Right ventricle myocardium superior (tissue), 1 donor: ENCODE results near the gene RNF224. TPM values are rescaled to one million over a fixed set of nuclear protein-coding genes. Genes with fewer than 3 reads are reported as not detected.

Experiments
- ATAC-seq: fragments of 200-7000 bp; cut with Tn5 transposase; one replicate; pipeline ENCODE4 v1.9.1; 2020; ENCODE audit warnings: mild to moderate bottlenecking; ENCODE audit not compliant: poor library complexity
- DNase-seq: peaks from one replicate; pipeline ENCODE4 v3.0.0-alpha.2; 2020
- intact Hi-C: fragments of 100-400 bp; cut with DNase I; formaldehyde crosslinking; loops from one replicate; pipeline ENCODE4 v1.11.2; 2022
- total RNA-seq: library from RNA; stranded (reverse); fragmentation: NEBNext Ultra II Directional; extraction: Animal tissue kit (Norgen Biotek cat#: 25700); gene quantifications from one replicate; pipeline ENCODE4 v1.2.1, GENCODE V29; 2021
- donor health status: DM: no; HTN: yes; CAD: no; lungs with severe emphysema.

The RNF224 gene
- total RNA-seq, 1 donor from 2014 or later: not detected

GRCh38 chr9:137275588-137276472, 48.5 kb downstream of the RNF224 start:
- intact Hi-C loops: no loop called here
- DNase-seq (no peak), ATAC-seq (no peak)

GRCh38 chr9:137276473-137277328, 49.4 kb downstream of the RNF224 start:
- intact Hi-C loops: no loop called here
- DNase-seq (peak; percentile 91), ATAC-seq (peak; percentile 84)

GRCh38 chr9:137277329-137278041, 50.2 kb downstream of the RNF224 start, which contains the start of gene TOR4A:
TSS of gene TOR4A (plus strand) at chr9:137277726. CDS start at chr9:137278690, 964 bp downstream.
- DNase-seq (peak; percentile 93), ATAC-seq (peak; percentile 77)
- intact Hi-C loops: no loop called here

GRCh38 chr9:137278061-137278701, 50.9 kb downstream of the RNF224 start:
- intact Hi-C loops: no loop called here
- peak; percentile 2 for ATAC-seq
- DNase-seq: no peak

Other genes with a start within 250 kb of the RNF224 start
- 6,152 TPM for gene PTGDS, start 250.0 kb upstream of the RNF224 start, total RNA-seq
- 9.7 TPM for gene LCNL1, start 244.5 kb upstream of the RNF224 start, total RNA-seq
- gene PAXX, start 235.1 kb upstream of the RNF224 start, total RNA-seq: 19.4 TPM
- 2.7 TPM for gene CLIC3, start 230.9 kb upstream of the RNF224 start, total RNA-seq
- gene ABCA2, start 199.3 kb upstream of the RNF224 start, total RNA-seq: 26.7 TPM
- gene FUT7, start 195.4 kb upstream of the RNF224 start, total RNA-seq: not detected
- 59.1 TPM for gene NPDC1, start 181.3 kb upstream of the RNF224 start, total RNA-seq
- gene ENTPD2, start 173.4 kb upstream of the RNF224 start, total RNA-seq: 1.9 TPM
- 0.22 TPM for gene SAPCD2, start 156.9 kb upstream of the RNF224 start, total RNA-seq
- gene UAP1L1, start 150.0 kb upstream of the RNF224 start, total RNA-seq: 11.3 TPM
- 20.3 TPM for gene MAN1B1, start 140.5 kb upstream of the RNF224 start, total RNA-seq
- gene DPP7, start 112.8 kb upstream of the RNF224 start, total RNA-seq: 153 TPM
- gene GRIN1, start 88.3 kb upstream of the RNF224 start, total RNA-seq: not detected
- gene LRRC26, start 57.5 kb upstream of the RNF224 start, total RNA-seq: not detected
- gene TMEM210, start 55.4 kb upstream of the RNF224 start, total RNA-seq: not detected
- 33.9 TPM for gene ANAPC2, start 38.9 kb upstream of the RNF224 start, total RNA-seq
- 73.7 TPM for gene SSNA1, start 38.8 kb upstream of the RNF224 start, total RNA-seq
- gene TPRN, start 26.8 kb upstream of the RNF224 start, total RNA-seq: 19.0 TPM
- gene TMEM203, start 21.9 kb upstream of the RNF224 start, total RNA-seq: 44.9 TPM
- gene NDOR1, start 21.8 kb upstream of the RNF224 start, total RNA-seq: 5.5 TPM
- gene RNF208, start 5.3 kb upstream of the RNF224 start, total RNA-seq: 24.8 TPM
- not detected for gene CYSRT1, start 2.3 kb upstream of the RNF224 start, total RNA-seq
- not detected for gene SLC34A3, start 3.4 kb downstream of the RNF224 start, total RNA-seq
- gene TUBB4B, start 13.8 kb downstream of the RNF224 start, total RNA-seq: 515 TPM
- gene STPG3, start 23.8 kb downstream of the RNF224 start, total RNA-seq: 1.3 TPM
- gene NELFB, start 27.8 kb downstream of the RNF224 start, total RNA-seq: 39.9 TPM
- gene TOR4A, start 50.2 kb downstream of the RNF224 start, total RNA-seq: 16.6 TPM
- gene NRARP, start 74.8 kb downstream of the RNF224 start, total RNA-seq: 4.4 TPM
- gene EXD3, start 195.7 kb downstream of the RNF224 start, total RNA-seq: 6.9 TPM
- 1.7 TPM for gene NOXA1, start 195.9 kb downstream of the RNF224 start, total RNA-seq
- not detected for gene ENTPD8, start 213.9 kb downstream of the RNF224 start, total RNA-seq
- gene NSMF, start 231.8 kb downstream of the RNF224 start, total RNA-seq: 10.0 TPM